Stimulated activated CD4-positive, alpha-beta T cell treated with anti-CD3 and anti-CD28 coated beads, Interleukin-2, amount 100 ng/mL, for 48 hours (primary cell): ENCODE data around the gene ADAMTS5.

Experiments used
- DNase-seq, 2 donors: peaks; one replicate each; pipeline ENCODE4 v3.0.0-alpha.2; 2020

Gene ADAMTS5

DNA sequence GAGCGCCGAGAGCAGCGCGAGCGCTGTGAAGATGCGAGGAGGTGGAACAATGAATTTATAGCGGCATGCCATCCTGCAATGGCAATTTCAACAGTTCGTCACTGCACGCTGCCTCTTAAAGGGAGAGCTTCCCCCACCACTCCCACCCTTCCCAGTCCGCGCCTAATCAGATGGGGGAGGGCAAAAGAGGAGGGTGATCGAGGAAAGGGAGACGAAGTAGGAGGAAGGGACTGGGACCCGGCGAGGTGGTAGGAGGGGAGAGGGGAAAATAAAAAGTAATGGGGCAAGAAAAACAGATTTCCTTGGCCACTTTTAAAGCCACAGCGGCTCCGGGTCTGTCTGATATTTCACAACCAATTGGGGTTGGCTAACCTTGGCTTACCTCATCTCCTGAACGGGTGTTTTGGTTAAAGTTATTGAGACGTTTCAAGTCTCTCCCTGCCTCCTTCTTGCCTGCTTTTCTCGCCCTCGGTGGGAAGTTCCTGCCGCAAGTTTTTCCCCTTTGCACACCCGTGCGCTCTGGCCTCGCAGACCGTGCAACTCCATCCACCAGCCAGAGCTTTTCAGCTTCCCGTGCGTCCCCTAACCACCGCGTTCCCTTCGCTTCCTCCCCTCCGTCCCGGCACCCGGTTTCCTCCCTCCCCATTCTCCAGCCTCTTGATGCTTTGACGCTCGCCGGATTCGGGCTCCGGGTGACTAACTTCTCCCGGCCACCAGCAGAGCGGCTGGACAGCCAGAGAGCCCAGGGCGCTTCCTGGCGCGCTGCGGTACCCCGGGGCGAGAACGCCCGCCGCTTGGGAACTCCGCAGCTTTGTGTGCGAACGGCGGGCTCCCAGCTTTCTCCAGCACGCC is at the start of gene ADAMTS5:
ADAMTS5 (minus strand) TSS at position 27 of the 852 bp plus-strand sequence. CDS start 697 bp downstream, outside the sequence.
- DNase-seq: no peak

DNA sequence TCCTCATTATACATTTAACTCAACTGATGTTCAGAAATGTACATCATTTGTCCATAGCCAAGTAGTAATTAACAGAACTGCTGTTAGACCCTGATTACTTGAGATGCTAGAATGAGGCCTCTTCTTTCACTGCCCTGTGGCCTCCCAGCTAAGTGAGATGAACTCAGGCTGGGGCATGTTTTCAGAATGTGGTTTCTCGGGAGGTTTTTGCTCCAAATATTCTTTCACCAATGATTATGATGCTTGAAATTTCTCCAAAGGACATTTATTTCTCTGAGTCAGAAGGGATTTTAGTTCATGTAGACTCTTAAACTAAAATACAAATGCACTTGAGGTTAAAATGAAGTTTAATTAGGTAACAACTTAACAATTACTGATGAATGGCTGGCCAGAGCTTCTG is 34.6 kb upstream of the ADAMTS5 start:
- no peak for DNase-seq

DNA sequence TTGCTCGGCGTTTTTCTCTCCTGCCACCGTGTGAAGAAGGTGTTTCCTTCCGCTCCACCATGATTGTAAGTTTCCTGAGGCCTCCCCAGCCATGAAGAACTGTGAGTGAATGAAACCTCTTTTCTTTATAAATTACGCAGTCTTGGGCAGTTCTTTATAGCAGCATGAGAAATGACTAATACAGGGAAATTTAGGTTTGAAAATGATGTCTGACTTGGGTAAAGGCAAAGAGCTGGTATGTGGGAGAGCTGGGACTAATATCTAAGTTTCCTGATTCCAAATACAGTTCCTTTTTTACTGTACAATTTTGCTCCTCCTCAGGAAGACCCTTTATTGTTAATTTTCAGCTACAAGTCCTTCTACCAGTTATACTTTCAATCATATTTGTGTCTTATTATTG is 16.7 kb upstream of the ADAMTS5 start:
- DNase-seq: no peak

DNA sequence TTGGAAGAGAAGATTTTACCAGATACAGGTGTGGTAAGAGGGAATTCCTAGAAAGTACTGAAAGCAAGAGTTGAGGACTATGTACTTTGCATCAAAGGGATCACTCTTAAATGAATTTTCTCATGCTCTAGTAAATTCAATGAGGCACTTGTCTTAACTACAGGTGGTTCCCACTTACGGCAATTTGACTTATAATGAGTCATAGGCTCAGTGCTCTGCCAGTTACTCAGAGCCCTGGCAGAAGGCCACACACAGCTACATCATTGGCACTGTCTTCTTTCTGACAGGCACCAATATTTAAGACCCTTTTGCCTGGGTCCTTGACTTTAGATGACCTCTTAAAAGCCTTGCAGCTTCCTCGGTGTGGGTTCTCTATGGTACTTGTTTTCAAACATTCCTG is 15.9 kb upstream of the ADAMTS5 start:
- no peak for DNase-seq

DNA sequence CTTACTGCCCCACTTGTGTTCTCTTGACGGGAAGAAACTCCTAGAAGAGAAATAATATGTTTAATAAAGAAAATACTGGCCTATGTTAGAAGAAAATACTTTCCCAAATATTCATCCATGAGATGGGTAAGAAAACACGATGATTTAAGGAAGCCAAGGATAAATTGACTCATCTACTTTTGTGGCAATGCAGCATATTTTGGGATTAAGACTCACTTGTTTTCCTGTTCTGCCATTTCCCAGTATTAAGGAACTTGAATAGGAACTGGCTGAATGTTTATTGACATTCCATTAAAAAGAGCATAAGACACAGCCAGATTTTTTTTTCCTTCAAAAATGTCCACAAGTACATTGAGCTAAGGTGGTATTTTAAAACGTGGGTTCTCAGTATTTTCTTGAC is 10.9 kb upstream of the ADAMTS5 start:
- no peak for DNase-seq

DNA sequence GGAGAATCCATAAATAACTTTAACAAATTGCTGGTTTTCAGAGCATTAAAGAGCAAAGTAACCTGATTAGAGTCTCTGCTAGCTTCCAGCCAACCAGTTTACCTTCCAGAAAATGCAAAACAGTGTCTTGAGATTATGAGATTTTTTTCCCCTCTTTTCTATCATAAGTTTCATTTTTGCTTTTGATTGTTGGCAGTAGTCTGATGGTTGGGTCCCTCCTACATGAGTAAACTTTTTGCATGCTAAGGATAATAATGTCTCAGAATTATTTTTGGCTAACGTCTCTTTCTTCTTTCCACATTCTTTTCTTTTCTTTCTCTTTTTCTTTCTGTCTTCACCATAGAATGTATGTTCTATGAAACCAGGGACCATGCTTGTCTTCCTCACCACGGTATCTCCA is 6.3 kb upstream of the ADAMTS5 start:
- DNase-seq: no peak

DNA sequence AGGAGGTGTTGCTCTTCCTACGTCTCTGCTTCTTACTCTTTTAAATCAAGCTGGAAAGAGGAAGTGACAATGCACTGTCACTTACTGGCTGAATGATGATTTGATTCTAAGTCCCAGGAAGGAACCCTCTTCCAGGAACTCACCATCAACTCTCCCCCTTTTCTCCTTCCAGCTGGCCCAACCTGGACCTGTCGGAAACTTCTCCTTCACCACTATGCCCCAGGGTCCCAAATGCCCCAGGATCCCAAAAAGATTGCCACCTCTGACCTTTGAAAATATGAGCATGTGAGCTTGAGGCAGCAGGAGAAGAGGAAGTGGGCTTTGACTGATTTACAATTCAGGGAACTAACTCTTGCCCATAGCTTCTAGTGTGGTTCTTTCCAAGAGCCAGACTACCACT is 5.3 kb upstream of the ADAMTS5 start:
- no peak for DNase-seq

DNA sequence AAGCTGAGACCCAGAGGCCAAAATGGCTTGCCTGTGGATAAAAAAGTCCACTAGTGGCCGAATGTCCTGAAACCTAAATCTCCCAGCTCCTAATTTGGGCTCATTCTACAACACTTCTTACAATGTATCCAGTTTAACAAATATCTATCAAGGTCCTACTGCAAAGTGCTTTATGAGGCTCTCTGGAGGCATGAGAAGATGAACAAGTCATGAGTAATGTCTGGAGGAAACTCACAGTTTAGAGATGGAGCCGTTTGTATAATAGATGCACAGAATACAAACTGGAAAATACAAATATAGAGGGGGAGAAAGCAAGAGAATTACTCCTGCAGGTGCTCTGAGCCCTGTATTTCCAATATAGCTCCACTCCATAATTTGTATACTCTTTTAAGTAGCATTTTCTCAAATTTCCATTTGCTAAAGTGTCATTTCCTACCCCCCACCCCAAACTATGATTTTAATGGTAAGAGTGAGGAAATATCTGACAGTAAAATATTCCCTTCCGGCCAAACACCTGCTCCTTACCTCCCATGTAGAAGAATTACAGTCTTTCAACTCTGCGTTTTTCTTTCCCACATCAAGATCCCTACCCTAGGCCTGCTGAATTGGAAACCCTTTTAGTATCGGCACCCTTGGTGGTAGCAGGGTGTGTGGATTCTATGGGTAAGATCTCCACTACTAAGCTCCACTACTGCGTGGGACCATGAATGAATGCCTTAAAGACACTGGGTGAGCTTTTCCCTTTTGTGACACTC is 3.3 kb upstream of the ADAMTS5 start:
- DNase-seq: no peak

DNA sequence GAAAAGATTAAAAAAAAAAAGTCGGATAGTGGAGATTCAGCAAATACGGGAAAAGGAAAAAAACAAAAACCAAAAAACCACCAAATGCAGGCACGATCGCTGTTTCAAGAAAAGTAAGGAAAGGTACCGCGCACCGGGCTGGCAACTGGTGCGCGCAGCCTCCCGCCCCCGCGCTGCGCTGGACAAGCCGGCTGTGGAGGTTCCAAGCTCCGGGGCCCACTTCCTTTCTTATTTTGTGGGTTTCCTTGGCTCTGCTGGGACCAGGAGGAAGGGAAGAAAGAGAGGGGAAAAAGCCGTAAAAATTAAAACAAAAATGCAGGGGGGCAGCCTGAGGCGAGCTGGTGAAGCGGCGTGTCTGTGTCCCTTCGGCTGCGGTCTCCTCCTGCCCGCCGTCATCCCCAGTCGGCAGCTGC is 233 bp downstream of the ADAMTS5 start:
- DNase-seq: no peak

DNA sequence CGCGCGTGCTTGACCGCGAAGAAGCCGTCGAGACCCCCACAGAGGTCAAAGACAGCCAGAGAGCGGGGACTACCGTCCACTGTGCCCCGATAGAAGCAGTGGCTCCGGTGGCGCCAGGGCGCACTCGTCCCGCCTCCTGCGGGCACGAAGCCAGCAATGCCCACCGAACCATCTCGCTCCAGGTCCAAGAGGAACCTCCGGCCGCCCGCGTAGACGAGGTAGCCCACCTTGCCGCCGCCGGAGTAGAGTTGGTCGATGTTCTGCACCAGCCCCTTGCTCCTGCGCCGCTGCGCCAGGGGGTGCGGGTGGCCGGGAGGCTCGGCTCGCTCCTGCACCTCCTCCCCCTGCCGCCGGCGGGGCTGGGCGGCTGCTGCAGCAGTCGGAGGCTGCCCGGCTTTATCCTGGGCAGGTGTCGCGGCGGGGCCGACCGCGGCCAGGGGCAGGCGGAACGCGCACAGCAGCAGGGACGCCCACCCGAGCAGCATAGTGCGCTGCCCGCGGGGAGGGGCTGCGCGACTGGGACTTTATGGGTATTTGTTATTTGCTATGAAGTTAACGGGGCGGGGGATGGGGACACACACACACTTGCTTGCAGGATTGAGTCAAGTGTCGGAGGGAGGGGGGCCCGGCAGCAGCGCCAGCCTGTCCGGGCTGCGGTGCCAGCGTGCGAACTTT is 844 bp downstream of the ADAMTS5 start:
- no peak for DNase-seq

DNA sequence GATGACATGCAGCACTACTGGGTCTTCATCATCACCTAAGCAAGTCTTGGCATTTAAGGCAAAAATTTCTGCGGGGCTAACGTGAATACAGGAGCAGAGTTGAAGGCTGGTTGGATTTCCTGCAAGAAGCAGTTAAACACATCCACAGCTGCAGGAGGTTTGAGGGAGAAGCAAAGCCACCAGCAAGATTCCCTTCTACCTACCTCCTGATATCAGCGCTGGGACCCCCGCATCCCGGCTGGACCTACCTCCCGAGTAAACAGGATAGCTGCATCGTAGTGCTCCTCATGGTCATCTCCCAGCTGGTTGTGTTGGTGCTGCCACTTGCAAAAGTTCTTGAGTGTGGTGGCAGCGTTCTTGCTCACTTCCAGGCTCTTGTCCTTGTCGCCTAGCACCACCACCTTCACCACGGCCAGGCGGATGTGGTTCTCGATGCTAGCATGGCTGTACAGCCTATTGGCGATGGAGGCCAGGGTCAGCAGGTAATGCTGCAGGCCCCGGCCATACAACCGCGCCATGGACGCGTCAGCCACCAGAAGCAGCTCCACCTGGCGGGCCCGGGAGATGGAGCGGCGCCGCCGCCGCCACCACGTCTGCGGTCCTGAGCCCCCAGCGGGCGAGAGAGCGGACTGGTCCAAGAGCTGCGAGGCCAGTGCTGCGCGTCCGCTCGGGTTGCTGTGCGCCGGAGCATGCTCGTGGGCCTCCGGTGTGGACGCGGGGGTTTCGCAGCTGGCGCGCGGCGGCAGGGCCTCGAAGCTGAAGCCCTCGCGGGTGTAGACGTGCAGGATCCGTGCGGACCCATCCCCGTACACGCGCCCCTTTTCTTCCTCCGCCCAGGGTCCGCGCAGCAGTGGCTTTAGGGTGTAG is 1.6 kb downstream of the ADAMTS5 start:
- no peak for DNase-seq

DNA sequence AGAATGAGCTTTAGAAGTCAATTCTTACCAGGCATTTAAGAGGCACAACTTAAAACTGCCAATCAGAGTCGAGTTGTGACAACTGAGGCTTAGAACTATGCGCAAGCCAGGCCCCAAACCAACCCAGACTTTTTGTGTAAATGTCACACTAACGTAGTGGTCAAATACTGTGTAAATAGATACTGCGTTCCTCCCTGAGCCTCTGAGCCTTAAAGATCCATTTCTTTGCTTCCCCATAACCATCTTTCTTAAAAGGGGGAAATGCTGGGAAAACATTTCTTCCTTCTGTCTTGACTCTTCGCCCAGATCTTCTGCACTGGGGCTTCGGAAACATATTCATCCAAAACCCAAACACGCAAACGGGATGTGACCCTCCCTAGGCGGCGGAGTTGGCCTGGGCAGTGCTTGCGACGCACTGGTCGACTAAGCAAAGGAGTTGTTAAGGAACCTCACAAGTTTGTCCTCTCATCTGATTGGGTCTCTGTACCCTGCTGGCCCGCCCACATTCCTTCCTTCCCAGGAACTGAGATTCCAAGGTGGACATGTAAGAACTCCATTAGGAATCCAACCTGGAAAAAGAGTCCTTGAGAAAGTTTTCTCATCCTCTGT is 2.6 kb downstream of the ADAMTS5 start:
- DNase-seq: no peak

DNA sequence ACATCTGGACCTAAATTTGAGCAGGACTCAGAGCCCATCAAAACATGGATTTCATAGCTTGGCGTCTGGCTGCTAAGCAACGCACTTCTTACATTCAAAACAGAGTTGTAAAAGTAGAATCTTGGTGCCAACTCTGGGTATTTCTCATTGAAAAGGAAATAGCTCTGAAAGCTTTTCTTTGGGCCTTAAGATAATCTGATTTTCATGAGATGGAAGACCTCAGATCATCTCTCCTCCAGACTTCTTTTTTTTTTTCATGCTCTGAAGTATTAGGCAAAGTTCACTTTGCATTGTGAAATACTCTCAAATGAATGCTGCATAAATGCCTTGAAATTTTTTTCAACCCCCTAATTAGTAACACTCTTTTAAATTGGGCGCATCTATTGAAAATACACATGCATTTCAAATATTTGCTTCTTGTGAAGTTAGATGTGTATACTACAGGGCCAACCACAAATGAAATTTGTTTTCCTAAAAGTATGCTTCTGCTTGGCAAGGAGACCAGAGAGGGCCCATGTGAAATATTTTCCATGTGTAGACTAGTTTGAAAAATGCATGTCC is 4.2 kb downstream of the ADAMTS5 start:
- no peak for DNase-seq

DNA sequence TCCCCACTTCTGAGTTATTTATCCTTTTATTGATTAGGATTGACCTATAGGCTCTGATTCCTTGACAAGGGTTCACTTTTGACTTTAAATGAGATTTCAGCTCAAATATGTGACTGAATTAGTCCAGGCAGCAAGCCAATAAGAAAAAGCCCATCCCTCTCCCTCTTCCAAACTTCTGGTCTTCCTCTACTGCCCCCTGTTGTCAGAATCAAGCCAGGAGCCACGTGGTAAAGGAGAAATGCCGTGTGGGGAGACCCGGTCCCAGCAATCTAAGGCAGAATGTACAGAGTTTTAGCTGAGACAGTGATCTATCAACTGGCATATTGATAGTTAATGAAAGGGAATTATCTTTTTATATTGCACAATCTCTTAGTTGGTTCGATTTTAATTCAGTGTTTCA is 5.2 kb downstream of the ADAMTS5 start:
- no peak for DNase-seq

DNA sequence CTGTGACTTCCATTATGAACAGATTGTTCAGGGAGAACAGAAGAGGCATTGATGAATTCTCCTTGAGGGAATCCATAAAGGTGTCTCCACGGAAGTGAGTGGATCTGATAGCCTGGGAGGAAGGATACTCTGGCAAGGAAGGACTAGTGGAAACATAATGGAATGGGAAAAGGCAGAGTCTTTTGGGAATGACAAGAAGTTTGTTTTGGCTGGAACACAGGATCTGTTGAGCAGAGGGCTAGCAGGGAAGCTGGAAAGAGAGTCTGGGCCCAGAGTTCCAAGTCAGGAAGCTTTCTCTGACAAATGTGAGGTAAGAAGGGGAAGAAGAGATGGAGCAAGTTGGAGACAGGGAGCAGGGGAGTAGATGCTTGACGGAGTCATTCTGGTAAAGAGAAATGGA is 8.1 kb downstream of the ADAMTS5 start:
- DNase-seq: no peak

DNA sequence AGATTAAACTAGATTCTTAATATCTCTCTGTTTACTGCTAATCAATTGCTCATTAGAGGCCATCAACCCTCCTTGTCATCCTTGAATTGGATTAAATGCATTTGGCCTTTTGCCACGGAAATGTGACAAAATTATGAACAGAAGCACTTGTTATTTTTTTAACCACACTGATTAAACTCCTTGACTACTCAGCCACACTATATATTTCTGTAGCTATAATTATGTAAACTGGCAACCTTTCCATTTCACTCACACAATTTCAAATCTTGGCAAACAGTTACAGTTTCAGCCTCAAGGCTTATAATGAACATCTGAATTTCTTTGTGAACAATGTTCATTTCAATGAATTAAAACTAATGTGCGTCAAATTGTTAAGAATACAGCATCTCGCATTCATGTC is 10.1 kb downstream of the ADAMTS5 start:
- DNase-seq: no peak

DNA sequence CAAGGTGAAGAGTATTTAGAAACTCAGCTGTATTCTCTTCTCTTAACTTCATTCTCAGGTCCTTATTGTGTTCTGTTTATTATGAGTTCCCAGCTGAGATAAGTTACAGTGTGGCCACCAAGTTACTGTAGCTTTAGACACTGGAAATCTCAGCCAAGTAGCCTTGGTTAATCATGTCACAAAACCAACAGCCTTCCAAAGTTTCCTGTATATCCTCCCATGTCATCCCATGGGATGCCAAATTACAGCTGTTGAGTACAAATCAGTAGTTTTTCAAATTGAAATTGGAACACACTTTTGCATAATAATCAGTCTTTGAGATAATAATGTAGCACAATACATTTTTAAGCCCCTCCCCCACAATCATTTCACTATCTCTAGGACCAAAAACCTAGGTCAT is 10.7 kb downstream of the ADAMTS5 start:
- DNase-seq: no peak

DNA sequence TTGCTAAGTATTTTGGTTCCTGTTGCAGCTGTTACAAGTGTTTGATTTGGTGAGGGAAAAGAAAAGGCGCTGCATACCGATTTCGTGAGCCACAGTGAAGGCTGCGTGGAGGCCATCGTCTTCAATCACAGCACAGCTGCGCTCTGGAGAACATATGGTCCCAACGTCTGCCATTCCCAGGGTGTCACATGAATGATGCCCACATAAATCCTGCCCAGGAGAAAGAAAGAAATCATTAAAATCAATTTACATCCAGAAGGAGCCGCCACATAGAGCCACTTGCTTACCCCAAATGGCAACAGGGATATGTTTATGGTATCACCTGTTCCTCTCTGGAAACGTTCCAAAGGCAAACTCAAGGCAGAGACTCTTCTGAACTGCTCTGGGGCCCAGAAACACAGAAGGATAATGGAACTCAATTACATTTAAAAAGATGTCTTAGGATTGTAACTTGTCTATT is 12.2 kb downstream of the ADAMTS5 start:
- DNase-seq: no peak

DNA sequence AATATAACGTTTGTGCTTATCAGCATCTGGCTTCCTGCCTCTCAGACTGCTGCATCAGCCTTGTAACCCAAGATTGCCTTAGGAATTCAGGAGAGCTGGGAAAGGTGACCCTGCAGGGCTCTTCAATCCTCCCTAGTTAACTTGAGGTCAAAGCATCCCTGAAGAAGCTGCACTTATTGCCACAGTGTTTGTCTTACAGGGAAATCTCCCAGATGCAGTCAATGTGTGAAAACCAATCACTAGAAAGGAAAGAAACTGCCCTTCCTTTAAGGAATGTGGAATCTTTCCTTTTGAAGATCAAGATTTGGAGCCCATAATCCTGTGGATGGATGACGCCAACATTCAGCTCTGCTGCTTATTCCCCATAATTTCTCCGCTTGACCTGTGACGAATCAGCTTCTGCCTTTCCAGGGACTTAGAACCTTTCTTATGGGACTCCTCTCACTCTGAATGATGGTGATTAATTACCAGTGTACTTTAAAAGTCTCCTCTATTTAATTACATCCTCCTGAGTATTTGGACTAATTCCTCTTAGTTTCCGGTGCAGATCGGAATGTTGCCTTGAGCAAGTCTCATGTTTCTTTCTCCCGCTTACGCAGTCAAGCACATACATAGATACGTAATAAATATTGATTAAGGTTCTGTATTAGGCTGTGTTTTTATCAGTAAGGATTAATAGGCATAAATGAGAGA is 14.4 kb downstream of the ADAMTS5 start:
- no peak for DNase-seq

DNA sequence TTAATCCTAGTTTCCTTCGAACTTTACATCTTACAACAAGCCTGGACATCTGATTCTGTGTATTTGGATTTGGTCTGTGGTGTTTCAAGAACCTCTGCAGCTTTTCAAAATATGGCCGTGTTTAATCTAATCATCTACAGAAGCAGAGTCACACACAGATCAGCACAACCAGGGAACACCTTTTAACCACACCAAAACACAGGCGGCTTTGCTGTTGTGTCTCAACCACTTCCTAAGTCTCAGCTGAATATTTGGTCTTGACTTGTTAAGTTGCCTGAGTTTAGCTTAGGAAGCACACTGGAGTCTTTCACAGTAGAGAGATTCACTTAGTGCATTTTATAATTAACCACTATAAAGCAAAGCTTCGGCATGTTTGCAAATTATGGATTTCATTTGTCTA is 17.1 kb downstream of the ADAMTS5 start:
- DNase-seq: no peak

DNA sequence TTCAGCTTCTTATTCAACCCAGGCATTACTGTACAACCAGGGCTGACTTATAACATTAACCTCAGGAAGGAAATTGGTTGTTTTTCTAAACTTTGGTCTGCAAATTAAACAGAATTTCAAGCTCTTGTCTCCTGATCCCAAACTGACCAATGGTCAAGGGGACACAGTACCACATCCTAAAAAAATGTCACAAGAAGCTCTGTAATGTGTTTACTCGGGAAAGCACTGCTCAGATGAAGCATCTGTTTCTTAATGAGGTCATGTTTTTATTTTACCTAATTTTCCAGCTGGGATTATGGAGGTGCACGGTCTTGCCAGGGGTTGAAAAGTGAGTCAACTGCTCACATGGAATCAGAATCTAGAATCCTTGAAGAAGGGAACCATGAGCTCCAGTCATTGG is 18.7 kb downstream of the ADAMTS5 start:
- DNase-seq: no peak
